HG03135 (cell line): Measurements from ENCODE around the gene GLI1.

Experiments
- ATAC-seq: cut with Tn5 transposase; IDR thresholded peaks from one replicate; pipeline ENCODE4 v1.9.1; 2021; ENCODE audit warnings: mild to moderate bottlenecking, moderate library complexity; ENCODE audit not compliant: unreplicated experiment

GLI1 gene

GRCh38 chr12:57518176-57518919 is 58.8 kb downstream of the GLI1 start:
- ATAC-seq = no peak

GRCh38 chr12:57518920-57519795 is 59.6 kb downstream of the GLI1 start:
- ATAC-seq = no peak

- ATAC-seq = no peak
These were observed 60.1 kb downstream of the GLI1 start for GRCh38 chr12:57519796-57520052.

- ATAC-seq = peak; percentile 59
These were observed 60.7 kb downstream of the GLI1 start, which contains the start of gene DDIT3 for GRCh38 chr12:57520053-57520818. Gene DDIT3 (minus strand): TSS chr12:57520514. CDS start chr12:57517406, 3,108 bp downstream.

- ATAC-seq = no peak
These were observed 62.0 kb downstream of the GLI1 start for GRCh38 chr12:57521525-57522010.
